ENCODE results near the gene AKAP6. TPM values are rescaled to one million over a fixed set of nuclear protein-coding genes. Genes with fewer than 3 reads are reported as not detected.

Gene AKAP6
- total and polyA plus RNA-seq, 2 of the 8 experiments (the other 6 are each of a cell fraction or from before 2014, with no cell fraction given) = 0.09 to 0.89 TPM

DNA sequence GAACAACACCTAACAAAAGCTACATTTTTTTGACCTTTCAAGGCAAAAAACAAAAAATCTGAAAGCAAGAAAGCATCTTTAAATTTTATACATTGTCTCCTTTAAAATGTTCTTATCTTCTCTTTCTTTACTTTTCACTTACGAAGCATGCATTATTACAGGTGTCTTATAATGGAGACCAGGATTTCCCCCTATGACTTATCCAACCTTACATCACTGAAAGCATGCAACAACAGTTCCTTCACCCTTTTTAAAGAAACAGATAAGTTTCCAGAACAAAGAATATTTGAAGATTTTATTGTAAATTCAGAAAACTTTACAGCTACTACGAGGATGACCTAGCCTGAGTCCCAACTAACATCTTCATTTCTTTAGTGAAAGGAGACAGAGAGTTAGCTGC is 277.2 kb downstream of the AKAP6 start:
- Histone ChIP-seq H2BK15ac (ENCODE audit: low read length) (no peak overlapping the region), H2BK12ac (ENCODE audit: low read depth, low read length) (no peak overlapping the region), H2AK5ac (ENCODE audit: low read depth, low read length) (no peak overlapping the region), H2BK120ac (replicated peaks; ENCODE audit: low read depth, low read length) (no peak overlapping the region), H2AFZ (ENCODE audit: low read length) (no peak overlapping the region), H2BK5ac (ENCODE audit: low read depth, low read length) (no peak overlapping the region), H3K4ac (replicated peaks; ENCODE audit: insufficient read length, low read depth, low read length) (no peak overlapping the region), H3K79me1 (ENCODE audit: low read depth, low read length) (no peaks in the 10 kb centered on the region), H3K27ac (ENCODE audit: low read depth, low read length) (no peak overlapping the region), H3K4me2 (ENCODE audit: insufficient read depth in 1 of 2, low read depth in 2 of 2, low read length in 2 of 2) (no peak overlapping the region), H3K23ac (ENCODE audit: insufficient read length) (no peak overlapping the region), H4K5ac (ENCODE audit: insufficient read length, low read depth, low read length) (no peak overlapping the region), H3K9ac (replicated peaks in 1 of 4; ENCODE audit: extremely low read depth in 1 of 4, low read depth in 3 of 4, low read length in 3 of 4) (no peak overlapping the region), H4K20me1 (replicated peaks in 1 of 2; ENCODE audit: control insufficient read depth in 1 of 2, insufficient read depth in 2 of 2, low read length in 2 of 2) (no peaks in the 10 kb centered on the region), H3K56ac (replicated peaks; ENCODE audit: insufficient read length, low read depth, low read length) (no peak overlapping the region), H2BK20ac (ENCODE audit: low read length) (no peak overlapping the region), H3K4me3 (ENCODE audit: extremely low read depth in 1 of 4, insufficient read depth in 2 of 4, low read depth in 3 of 4, low read length in 4 of 4) (no peak overlapping the region), H3K9me3 (ENCODE audit: insufficient read depth in 2 of 2, low read depth in 1 of 2, low read length in 1 of 2) (no peaks in the 10 kb centered on the region), H3K4me1 (replicated peaks in 1 of 4; ENCODE audit: control insufficient read depth in 3 of 4, insufficient read depth in 4 of 4, low read length in 3 of 4) (no peaks in the 10 kb centered on the region), H3K79me2 (ENCODE audit: control insufficient read depth in 1 of 2, insufficient read depth in 2 of 2, low read length in 2 of 2) (no peaks in the 10 kb centered on the region), H4K8ac (ENCODE audit: extremely low read depth, insufficient read depth, low read length) (no peak overlapping the region), H4K91ac (replicated peaks; ENCODE audit: insufficient read length, low read length) (no peak overlapping the region), H3K14ac (ENCODE audit: insufficient read length) (no peak overlapping the region), H3K27me3 (replicated peaks in 1 of 4; ENCODE audit: control insufficient read depth in 3 of 4, extremely low read depth in 1 of 4, insufficient read depth in 3 of 4, low read length in 3 of 4) (no peaks in the 10 kb centered on the region), H3K23me2 (ENCODE audit: low read depth, low read length) (no peaks in the 10 kb centered on the region; the same call in 1 of the 2 replicates), H3K18ac (ENCODE audit: extremely low read depth, low read length) (no peak overlapping the region), H3K36me3 (ENCODE audit: control insufficient read depth in 2 of 4, insufficient read depth in 4 of 4, low read length in 3 of 4) (no peaks in the 10 kb centered on the region)
- DNase-seq (ENCODE audit: low read depth in 1 of 2, low spot score in 2 of 2) (no peak), FAIRE-seq (no peak)
- WGBS, 2 experiments (ENCODE audit: extremely low coverage in 1 of 2, insufficient coverage in 1 of 2, insufficient read length in 1 of 2, insufficient replicate concordance in 2 of 2, low coverage in 1 of 2, low lambda C conversion rate in 2 of 2, missing lambda C conversion rate in 1 of 2) = 85% methylated on average over 2 of the region's 2 CpGs; no CpG with 5 or more reads in 1 of the 2 experiments
- ChIA-PET CTCF (ENCODE audit: partially characterized antibody) (interaction anchor here (1.5 to 2.2 kb wide), 2 partner anchors 18 to 30 kb away, joined by 7 to 8 read pairs; no protein-coding TSS in a partner anchor), POLR2A (ENCODE audit: partially characterized antibody) (no interaction called here)
- TF ChIP-seq CBX8 (IDR thresholded peaks at IDR 0.05; ENCODE audit: borderline replicate concordance, low read depth, low read length) = no peak
- TF ChIP-seq HDAC2 (IDR thresholded peaks at IDR 0.05; ENCODE audit: borderline replicate concordance in 1 of 2, low read depth in 2 of 2, low read length in 2 of 2) = no peak
- TF ChIP-seq CEBPB (IDR thresholded peaks at IDR 0.05; ENCODE audit: low read depth, low read length) = no peak
- TF ChIP-seq SUZ12 (IDR thresholded peaks at IDR 0.05; ENCODE audit: low read length) = no peak
- TF ChIP-seq GABPA (IDR thresholded peaks at IDR 0.05; ENCODE audit: borderline replicate concordance, insufficient read depth, low read length) = no peak
- TF ChIP-seq, protein P1, sequence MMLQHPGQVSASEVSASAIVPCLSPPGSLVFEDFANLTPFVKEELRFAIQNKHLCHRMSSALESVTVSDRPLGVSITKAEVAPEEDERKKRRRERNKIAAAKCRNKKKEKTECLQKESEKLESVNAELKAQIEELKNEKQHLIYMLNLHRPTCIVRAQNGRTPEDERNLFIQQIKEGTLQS (IDR thresholded peaks at IDR 0.05; ENCODE audit: insufficient read depth, low read depth, low read length) = no peak
- no peak for TF ChIP-seq EP300 (IDR thresholded peaks at IDR 0.05; ENCODE audit: borderline replicate concordance in 1 of 2, low read depth in 2 of 2, low read length in 2 of 2)
- no peak for TF ChIP-seq FOSL1 (IDR thresholded peaks at IDR 0.05; ENCODE audit: insufficient read depth, low read depth, low read length)
- no peak for TF ChIP-seq NRF1 (IDR thresholded peaks at IDR 0.05; ENCODE audit: low read depth, low read length)
- no peak for TF ChIP-seq TAF7 (optimal IDR thresholded peaks at IDR 0.05; ENCODE audit: borderline replicate concordance, low read depth, low read length)
